Stimulated activated CD8-positive, alpha-beta memory T cell treated with anti-CD3 and anti-CD28 coated beads, Interleukin-15, amount 100 ng/mL, for 24 hours (primary cell): ENCODE data around the gene PAX8.

Experiments
- DNase-seq: peaks from one replicate; pipeline ENCODE4 v3.0.0-alpha.2; 2020; ENCODE audit warnings: low read depth

The PAX8 gene

DNA sequence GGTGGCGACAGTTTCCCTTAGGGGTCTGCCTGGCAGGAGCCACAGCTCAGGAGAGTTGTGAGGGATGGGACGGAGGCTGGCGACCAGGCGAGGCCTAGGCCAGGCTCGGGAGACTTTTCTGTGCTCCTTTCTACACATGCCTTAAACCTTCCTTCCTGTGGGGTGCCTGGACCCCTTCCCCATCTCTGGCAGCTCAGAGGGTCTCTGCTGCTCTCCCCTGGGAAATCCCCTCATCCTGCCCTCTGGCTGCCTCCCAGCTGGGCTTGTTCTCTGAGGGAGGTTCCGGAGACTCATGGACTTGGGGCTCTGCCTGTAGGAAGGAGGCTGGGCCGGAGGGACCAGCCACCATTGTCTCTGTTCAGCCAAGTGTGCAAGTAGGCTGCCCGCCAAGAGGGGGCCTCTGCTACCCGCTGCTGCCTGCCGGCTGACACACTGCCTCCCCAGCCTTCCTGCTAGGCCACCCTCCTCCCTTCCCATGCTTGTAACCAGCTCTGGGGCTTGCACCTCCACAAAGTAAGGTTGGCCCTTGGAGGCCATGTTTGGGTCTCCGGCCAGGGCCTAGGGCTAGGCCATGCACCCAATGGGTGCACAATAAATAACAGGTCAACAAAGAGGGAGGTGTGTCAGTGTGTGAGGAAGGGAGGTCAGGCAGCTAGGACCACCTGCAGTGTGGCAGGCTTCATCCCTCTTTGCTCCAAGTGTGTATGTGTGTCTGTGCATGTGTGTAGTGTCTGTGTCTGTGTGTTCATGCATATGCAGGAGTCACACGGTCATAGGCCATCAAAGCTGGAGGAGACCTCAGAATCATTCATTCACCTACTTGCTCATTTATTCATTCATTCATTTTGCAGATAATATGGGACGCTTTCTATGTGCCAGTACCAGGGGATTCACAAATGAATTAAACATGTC is 76.2 kb downstream of the PAX8 start:
- DNase-seq, result no peak

DNA sequence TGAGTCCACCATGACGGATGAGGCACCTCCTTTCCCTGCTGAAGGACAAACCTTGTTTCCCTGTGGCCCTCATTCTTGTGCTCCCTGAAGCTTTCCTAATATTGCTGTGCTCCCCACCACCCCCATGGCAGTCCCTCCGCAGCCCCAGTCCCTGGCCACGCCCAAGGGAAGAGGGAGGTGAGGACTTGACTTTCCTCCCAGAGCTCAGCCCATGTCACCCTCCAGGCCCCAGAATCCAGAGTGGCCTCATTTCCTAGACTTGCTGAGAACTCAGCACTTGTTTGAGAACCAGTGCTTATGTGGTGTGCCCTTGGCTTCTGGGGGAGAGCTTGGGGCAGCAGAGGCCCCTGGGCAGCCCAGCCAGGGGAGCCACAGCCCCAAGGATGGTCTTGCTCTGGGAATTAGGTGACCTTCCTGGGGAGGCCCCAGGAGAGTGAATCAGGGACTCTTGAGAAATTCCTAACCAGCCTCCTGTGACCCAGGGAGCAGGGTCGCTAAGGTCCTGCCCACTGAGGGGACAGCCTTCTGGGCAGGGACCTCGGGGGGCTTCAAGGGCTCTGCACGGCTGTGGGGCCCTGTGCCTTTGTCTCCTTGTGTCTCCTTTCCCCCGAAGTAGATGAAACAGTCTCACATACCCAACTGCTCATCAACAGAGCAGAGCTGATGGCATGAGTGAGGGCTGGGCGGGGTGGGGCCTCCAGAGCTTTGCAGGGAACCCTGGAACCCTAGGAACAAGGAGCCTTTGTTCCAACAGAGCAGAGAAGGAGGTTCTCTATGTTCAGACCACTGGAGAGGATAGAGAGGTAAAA is 77.0 kb downstream of the PAX8 start:
- DNase-seq, result no peak

DNA sequence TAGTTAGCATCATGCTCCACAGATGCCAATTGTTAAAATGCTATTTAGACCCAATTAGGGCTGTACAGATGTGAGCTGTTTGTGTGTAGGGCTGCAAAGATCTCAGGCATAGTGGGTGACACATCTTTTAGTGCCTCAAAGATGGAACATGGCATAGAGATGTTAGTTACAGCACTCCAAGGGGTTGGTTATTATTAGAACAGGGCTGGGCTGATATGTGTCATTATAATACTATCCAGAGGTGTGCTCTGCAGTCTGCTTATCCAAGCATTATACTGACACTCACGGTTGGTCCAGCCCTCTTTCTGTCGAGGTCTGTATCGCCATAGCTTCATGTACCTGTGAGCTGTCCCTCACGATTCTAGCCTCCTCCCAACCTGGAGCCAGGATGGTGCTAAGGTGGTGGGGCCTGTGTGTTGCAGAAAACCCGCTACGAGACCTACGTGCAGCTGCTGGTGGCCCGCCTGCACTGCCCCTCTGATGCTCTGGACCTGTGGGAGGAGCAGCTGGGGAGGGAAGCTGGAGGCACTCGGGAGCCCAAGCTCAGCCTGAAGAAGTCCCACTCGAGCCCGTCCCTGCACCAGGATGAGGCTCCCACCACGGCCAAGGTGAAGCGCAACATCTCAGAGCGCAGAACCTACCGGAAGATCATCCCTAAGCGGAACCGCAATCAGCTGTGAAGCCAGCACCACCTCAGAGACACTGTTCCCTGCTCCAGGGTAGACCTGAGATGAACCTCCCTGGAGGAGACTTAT is 77.8 kb downstream of the PAX8 start:
- DNase-seq, result no peak

DNA sequence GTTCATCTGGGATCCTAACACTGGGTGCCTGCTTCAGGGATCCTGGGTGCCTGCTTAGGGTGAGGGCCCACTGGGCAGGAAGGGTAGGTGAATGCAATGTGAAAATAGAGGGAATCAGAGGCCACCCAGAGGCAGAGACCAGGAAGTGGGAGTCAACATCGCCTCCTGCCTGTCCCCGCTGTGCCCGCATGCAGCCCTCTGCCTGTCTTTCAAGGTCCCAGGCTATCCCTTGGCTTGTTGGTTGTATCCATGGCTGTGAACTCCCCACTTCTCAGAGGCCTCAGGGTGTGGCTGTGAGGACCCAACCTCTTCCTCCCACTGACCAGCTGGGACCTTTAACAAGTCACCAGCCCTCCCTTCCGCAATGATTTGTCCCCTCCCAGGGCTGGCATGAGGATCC is 78.5 kb downstream of the PAX8 start:
- no peak for DNase-seq

DNA sequence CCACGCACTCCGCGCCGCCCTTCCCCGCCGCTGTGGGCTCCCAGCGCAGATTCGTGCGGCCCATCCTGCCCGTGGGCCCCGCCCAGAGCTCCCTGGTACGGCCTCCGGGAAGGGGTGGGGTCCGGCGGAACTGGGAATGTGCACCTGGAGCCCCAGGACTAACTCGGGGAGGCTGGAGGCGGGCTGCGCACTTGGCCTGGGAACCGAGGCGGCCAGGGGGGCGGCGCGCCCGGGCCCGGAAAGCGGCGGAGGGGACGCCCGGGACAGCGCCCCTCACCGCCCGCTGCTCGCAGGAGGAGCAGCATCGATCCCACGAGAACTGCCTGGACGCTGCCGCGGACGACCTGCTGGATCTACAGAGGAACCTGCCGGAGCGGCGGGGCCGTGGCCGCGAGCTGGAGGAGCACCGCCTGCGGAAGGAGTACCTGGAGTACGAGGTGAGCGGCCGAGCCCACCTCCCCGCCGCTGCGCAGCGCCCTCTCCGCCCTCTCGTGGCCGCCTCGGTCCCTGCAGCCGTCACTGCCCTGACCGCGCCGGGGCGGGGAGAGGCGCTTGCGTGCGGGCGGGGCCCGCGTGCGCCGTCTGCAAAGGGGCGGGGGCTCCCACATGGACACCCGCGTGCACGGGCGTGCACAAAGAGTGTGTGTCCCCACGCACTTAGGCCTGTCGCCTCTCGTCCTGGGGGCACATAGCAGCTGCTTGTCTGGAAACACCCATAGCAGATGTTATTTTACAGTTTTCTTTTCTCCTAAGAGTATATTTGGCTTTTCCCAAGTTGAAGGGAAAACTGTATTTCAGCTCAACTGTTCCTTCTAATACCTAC is 79.7 kb downstream of the PAX8 start:
- DNase-seq, result peak; percentile 75

DNA sequence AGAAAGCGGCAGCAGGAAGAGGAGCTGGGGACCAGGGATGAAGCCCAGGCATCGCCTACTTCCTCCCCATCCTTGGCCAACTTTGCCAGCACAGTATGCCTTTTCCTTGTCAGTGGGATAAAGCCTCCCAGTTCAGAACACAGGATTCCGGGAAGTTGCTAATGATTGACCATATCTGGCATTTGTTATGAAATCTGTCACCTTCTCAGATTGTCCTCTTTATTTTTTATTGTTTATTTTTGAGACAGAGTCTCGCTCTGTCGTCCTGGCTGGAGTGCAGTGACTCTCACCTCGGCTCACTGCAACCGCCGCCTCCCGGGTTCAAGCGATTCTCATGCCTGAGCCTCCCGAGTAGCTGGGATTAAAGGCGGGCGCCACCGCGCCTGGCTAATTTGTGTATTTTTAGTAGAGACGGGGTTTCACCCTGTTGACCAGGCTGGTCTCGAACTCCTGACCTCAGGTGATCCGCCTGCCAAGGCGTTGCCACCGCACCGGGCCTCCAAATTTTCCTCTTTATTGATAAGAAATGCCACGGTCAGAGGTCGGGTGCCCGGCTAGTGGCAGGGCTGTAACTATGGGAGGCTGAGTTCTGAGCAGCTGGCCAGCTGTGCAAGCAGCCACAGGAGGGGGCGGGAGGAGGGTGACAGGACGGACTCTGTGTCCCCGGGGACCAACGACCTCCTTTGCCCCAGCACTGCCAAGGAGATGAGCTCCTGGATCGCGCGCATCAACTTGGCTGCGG is 80.5 kb downstream of the PAX8 start:
- no peak for DNase-seq

DNA sequence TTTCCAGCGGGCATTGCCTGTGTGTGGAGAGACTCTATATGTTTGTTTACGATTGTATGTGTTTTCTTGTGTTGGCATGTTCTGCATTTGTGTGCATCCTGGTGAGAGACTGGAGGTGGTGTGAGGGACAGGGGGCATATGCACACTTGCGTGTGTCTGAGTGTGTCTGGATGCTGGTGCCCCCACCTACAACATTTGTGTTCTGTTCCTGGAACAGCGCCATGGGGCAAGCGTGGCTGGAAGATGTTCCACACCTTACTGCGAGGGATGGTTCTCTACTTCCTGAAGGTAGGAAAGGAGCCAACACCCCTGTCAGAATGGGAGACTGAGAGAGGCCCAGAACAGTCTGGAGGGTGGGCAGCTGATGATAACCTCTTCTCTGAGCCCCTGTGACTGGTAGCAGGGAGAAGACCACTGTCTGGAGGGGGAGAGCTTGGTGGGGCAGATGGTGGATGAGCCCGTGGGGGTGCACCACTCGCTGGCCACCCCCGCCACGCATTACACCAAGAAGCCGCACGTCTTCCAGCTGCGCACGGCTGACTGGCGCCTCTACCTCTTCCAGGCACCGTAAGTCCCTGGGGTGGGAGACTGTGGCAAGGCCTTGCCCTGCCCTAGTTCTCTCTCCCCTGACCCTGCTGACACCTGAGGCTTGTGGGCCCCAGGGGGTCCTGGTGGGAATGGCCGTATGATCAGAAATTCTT is 81.2 kb downstream of the PAX8 start:
- no peak for DNase-seq

DNA sequence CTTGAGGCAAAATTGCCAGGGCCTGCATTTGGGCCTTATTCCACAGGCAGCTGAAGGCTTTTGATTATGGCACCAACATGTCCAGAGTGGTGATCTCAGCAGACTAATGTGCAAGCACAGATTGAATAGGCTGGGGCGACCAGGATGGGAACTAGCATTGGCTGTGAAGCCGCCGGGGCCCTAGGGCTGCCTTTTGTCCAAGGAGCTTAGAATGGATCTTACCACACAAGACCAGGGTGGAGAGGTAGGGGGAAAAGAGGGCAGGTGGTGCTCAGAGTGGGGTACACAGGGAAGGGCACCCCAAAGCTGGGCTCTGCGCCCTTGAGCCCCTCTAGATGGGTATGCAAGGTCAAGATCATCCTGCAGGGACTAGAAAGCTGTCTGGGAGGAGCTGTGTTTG is 81.9 kb downstream of the PAX8 start:
- no peak for DNase-seq

DNA sequence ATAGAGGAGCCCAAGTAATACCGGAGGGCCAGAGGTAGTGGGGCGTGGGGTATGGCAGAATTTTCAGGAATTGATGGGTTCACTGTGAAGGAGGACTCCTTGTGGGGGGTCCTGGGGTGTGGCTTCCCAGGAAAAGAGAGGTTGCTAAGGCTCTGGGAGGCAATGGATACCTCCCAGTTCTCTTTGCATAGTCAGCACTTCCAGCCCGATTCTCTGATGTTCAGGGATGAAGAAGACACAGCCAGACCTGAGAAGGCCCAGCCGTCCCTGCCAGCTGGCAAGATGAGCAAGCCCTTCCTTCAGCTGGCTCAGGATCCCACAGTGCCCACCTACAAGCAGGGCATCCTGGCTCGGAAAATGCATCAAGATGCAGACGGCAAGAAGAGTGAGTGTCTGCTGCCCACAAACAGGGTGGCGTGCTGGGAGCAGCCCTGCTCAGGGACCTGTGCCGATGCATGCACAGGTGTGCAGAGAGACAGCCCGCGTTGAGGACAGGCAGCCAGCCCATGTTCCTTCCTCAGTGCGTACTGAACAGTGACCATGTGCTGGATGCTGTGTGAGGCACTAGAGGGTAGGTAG is 82.7 kb downstream of the PAX8 start:
- no peak for DNase-seq

DNA sequence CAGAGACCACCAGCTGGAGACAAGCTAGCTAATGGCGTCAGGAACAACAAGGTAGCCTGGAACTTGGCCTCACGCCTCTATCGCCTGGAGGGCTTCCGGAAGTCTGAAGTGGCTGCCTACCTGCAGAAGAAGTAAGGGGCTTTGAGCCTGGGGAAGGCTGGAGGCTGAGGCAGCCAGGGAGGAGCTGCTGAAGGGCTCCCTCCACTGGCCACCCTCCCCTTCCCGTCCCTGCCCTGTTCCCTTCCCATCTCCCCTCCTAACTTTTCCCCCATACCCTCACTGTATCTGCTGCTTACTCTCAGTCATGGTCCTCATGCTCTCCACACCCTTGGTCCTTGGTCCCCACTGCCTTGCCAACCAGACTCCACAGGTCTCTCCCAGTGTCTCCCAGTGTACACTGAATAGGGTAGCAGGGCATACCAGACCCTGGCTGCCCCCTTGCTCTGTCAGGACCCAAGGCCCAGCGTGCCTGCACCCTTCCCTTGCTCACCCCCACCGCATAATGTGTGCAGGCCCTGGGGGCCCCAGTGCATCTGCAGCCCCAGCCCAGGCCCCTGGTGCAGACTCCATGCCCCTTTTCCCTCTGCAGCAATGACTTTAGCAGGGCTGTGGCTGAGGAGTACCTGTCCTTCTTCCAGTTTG is 86.1 kb downstream of the PAX8 start:
- DNase-seq, result no peak

DNA sequence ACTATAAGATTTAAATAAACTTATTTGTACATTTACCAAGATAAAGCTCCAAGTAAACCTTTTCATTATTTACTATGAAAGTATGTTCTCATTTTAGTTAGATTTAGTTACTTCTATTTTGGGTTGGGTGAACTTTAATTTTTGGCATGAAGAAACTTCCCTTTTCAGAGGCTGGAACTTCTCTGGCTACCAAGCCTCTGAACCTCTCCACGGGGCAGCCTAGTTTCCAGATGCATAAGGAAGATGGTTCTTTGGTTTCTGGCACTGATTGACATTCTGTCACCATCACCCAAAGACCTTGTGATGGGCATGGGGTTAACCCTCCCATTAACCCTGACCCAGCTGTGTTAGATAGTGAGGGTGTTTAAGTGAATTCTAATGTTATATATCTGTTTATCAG is 87.8 kb downstream of the PAX8 start:
- DNase-seq, result no peak

DNA sequence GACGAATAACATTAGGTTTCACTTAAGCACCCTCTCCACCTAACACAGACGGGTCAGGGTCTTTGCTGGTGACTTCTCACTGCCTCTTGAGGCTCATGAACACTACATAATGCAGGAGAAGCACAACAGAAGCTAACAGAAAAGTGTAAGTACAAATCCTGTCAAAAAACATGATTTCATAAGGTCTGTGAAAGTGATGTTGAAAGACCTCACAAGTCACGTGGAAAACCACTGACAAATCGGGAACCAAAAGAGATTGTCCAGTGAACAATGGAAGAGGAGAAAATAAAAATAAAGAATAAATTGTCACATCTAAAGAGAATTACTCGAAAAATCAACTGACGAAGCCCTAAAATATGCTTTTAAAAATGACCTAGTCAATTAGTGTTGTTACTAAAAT is 91.0 kb downstream of the PAX8 start:
- no peak for DNase-seq

DNA sequence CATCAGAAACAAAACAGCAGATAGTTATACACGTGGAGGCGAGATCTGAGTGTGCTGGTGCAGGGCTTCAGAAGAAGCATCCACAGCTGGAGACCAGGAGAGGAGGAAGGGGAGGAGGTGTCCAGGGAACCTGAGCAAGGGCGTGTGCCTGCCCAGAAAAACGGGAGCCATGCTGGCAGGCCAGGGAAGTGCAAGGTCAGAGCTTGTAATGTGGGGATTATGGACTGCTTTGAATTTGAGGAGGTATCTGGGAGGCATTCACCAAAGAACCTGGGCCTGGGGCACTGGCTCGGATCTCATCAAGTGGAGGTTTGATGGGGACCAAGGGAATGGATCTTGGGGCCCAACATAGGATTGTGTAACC is 92.3 kb downstream of the PAX8 start:
- no peak for DNase-seq

DNA sequence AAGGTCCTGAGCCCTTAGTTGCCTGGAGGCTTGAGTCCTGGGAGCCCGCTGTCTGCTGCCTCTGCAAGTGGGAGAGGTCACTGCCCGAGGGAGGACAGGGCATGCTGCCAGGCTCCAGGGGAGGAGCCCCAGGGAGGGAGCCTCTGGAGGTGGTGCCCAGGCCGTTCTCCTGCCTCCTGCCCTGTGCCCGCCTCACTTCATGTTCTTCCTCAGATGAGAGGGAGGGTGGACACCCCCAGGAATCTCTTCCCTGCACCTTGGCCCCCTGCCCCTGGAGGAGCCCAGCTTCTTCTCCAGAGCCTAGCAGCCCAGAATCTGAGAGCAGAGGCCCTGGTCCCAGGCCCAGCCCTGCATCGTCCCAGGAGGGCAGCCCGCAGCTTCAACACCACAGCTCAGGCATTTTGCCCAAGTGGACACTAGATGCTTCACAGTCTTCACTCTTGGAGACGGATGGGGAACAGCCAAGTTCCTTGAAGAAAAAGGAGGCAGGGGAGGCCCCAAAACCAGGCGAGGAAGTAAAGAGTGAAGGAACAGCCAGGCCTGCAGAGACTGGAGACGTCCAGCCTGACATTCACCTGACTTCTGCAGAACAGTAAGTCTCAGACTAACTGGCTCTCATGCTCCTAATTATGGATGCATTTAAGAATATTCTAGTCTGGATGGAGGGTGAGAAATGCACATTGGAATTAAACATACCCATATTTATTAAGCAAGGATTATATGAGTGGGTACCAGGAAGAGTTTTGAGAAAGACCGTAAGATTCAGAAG is 92.9 kb downstream of the PAX8 start:
- DNase-seq, result no peak

DNA sequence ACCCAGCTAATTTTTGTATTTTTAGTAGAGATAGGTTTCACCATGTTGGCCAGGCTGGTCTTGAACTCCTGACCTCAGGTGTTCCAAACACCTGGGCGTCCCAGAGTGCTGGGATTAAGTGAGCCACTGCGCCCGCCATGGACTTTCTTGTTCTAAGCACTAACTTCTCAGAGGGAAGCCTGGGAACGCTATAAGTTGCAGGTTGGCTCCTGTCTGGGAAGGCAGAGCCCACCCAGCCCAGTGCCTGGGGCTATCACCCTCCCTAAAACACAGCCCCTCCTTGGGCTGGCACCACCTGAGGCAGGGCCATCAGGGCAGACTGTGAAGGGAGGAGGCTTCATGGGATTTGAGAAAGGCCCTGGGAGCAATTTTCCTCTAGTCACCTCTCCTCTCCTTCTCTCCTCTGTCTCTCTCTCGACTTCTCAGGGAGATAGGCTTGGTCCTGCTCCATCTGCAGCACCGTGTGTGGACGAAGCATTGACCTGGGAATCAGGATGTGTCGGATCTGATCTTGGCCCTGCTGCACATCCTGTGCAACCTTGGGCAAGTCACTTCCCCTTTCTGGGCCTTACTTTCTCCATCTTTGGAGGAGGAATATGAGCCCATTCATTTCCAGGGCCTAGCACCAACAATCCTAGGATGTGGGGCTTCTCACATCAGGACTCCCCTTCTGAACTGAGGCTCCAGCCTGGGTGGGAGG is 94.0 kb downstream of the PAX8 start:
- DNase-seq, result no peak

DNA sequence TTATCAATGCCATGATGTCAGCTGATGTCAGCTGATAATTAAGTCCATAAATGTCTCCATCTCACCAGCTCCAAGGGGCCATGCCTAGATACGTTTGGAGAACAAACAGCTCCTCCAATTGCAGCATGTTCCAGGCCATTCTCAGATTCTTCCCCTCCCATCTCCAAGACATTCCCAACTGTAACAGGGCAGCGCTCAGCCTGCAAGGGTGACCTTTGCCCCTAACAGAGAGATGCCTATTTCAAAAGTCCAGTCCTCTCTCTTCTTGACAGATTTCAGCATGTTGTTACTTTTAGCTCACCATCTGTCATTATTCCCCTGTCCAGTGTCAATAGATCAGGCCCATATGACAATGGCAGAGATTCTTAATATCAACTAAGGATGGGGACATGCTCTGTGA is 95.0 kb downstream of the PAX8 start:
- no peak for DNase-seq

DNA sequence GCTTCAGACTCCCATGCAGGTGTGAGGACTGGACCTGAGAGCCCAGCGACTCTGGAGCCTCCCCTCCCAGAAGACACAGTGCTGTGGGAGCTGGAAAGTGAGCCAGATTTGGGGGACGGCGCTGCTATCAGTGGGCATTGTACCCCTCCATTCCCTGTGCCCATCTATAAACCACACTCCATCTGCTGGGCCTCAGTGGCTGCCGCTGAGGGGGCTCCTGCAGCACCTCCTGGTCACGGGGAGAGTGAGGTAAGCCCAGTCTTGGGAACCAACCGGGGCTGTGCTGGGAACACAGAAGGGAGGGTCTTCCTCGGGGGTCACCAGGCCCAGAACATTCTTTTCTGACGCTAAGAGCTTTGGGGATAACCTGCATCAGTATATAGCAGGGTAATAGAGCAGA is 95.5 kb downstream of the PAX8 start:
- no peak for DNase-seq
